ENCODE results near the gene YTHDF2.
"Not testable (repeated sequence)": the region's sequence is repeated elsewhere in the genome, so short reads cannot be mapped to it uniquely, and the experiment has no call there.

YTHDF2 gene

GRCh38 chr1:28761189-28761588, 24.4 kb downstream of the YTHDF2 start:
- no peak for DNase-seq

- DNase-seq: no peak
Measured at GRCh38 chr1:28766532-28767183, 29.9 kb downstream of the YTHDF2 start.

DNA sequence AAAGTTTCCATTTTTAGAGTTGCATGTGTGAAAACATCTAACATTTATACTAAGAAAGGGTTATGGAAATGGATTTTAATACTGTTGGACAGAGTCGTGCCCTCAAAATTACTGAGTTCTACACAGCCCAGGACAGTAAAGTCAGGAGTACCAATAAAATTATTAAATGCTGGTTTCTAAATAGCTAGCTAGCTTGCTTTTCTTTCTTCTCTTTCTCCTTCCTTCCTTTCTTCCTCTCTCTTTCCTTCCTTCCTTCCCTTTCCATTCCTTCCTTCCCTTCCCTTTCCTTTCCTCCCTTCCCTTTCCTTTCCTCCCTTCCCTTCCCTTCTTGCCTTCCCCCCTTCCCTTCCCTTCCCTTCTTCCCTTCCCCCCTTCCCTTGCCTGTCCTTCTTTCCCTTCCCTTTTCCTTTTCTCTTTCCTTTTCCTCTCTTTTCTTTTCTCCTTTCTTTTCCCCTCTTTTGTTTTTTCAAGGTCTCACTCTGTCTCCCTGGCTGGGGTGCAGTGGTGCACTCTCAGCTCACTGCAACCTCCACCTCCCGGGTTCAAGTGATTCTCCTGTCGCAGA, 33.9 kb downstream of the YTHDF2 start:
- DNase-seq: no peak

DNA sequence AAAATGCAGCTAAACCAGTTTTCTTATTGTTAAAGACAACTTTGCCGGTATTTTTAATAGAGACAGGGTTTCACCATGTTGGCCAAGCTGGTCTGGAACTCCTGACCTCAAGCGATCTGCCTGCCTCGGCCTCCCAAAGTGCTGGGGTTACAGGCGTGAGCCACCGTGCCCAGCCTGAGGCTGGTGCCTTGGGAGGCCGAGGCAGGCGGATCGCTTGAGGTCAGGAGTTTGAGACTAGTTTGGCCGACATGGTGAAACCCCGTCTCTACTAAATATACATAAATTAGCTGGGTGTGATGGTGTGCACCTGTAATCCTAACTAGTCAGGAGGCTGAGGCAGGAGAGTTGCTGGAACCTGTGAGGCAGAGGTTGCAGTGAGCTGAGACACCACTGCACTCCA, 35.2 kb downstream of the YTHDF2 start:
- not testable (repeated sequence) for DNase-seq

- no peak for DNase-seq
Measured at GRCh38 chr1:28773105-28773504, 36.4 kb downstream of the YTHDF2 start.

GRCh38 chr1:28775121-28775942, 38.6 kb downstream of the YTHDF2 start:
- DNase-seq: peak; percentile 71

GRCh38 chr1:28776341-28776740, 39.6 kb downstream of the YTHDF2 start:
- DNase-seq: no peak

- no peak for DNase-seq
Measured at GRCh38 chr1:28778021-28778420, 41.3 kb downstream of the YTHDF2 start.

- DNase-seq: no peak
Measured at GRCh38 chr1:28779751-28780408, 43.1 kb downstream of the YTHDF2 start.

- no peak for DNase-seq
Measured at GRCh38 chr1:28781305-28781704, 44.6 kb downstream of the YTHDF2 start.

- DNase-seq: no peak
Measured at GRCh38 chr1:28782011-28782410, 45.3 kb downstream of the YTHDF2 start.

DNA sequence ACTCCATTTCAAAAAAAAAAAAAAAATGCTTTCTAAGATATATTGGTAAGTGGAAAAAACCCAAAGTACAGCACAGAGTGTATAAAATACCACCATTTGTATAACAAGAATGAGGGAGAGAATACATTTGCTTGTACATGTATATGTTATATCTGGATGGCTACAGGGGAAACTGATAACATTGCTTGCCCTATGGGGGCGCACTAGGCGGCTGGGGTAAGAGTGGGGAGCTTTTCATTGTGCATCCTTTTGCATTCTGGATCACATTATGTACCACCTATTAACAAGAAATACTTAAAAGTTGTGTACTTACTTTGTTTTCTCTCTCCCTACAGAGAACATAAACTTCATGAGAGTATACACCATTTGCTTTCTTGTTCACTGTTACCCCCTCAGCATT, 46.6 kb downstream of the YTHDF2 start:
- no peak for DNase-seq

GRCh38 chr1:28789412-28789811, 52.7 kb downstream of the YTHDF2 start:
- DNase-seq: no peak

GRCh38 chr1:28789816-28790215, 53.1 kb downstream of the YTHDF2 start:
- no peak for DNase-seq

- no peak for DNase-seq
Measured at GRCh38 chr1:28790377-28791035, 53.8 kb downstream of the YTHDF2 start.

DNA sequence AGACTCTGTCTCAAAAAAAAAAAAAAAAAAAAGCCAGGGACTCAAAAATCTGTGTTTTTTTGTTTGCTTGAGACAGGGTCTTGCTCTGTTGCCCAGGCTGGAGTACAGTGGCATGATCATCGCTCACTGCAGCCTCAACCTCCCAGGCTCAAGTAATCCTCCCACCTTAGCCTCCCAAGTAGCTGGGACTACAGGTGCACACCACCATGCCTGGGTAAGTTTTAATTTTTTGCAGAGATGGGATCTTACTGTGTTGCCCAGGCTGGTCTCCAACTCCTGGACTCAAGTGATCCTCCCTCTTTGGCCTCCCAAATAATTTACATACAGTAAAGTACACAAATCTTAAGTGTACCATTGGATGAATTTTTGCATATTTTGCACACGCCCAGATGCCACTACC, 55.2 kb downstream of the YTHDF2 start:
- not testable (repeated sequence) for DNase-seq

DNA sequence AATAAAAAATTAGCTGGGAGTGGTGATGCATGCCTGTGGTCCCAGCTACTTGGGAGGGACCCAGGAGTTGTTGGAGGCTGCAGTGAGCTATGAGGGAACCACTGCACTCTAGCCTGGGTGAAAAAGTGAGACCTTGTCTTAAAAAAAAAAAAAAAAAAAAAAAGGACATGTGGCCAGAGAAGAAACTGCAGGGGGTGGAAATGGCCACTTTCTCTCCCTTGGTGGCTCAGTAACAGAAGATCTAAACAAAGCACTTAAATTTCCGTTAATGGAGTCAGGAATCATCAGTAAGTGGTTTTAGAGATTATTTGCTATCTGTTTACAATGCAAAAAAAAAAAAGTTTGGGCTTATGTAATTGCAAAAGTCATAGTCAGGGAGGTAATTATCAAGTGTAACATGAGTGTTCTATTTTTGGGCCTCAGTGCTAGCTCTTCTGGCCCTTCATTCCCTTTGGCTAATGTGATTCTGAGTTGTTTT, 55.9 kb downstream of the YTHDF2 start:
- no peak for DNase-seq

GRCh38 chr1:28794582-28794981, 57.8 kb downstream of the YTHDF2 start:
- DNase-seq: not testable (repeated sequence)

DNA sequence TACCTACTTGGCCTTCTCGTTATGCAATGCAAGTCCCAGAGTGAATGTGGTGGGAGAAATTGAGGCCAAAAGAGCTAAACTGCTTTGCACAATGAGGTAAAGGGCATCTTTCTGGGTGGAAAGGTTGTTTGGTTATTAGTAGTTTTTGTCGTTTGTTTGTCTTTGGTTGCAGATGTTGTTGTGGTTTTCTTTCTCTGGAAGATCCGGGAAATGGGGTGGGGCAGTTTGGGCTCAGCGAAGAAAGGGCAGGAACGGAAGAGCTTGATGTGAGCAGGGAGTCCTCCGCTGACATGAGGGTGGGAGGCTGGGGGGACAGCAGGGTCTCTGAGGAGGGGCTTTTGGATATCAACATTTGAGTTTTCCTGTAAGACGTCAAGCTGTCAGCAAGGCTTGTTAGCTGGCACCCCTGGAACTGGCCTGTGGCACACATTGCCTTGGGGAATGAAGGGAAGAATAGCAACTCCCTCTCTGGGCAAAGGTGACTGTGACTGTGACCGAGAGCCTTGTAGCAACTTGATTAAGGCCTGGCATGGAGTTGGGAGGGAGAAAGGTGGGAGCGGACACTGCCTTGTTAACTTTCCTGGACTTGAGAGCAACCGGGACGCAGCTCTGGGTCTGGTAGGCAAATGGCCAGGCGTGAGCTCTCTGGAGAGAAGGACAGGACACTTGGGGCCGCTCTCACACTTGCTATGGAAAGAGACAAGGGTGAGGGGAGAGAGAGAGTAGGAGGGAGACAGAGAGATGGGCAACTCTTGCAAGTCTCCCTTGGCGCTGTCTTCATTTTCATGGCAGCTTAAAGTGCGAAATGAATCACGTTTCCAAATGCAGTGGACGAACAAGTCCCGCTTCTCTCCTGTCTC, 59.8 kb downstream of the YTHDF2 start:
- no peak for DNase-seq

DNA sequence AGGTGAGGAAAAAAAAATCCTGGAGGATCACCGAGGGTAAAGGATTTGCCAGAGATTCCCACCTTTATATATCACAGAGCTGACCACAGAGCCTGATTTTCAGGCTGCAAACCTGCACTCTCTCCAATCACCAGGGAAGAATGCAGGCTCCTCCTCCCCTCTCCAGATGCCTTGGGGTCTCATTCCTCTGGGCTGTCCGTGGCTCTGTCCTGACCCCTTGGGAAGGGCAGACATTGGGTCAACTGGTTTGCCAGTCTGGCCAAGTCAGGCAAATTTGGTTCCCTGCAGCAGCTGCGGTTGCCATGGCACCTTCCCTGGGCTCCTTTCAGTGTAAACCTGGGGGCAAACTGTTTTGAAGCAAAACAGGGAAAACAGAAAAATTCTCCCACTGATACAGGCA, 63.6 kb downstream of the YTHDF2 start:
- DNase-seq: no peak

DNA sequence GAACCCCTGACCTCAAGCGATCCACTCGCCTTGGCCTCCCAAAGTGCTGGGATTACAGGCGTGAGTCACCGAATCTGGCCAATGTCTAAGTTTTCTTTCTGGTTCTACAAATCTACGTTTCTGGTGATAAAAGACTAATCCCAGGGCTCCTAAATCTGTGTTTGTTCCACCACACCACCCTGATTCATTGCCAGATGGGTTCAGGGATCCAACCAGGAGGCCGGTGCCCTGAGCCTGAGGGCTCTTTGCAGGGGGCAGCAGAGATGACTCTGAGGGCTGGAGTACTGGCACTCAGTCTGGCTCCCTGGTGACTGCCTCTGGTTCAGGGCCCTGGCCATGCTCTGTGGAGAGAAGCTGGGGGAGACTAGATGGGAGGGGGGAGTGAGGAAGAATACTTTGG, 64.7 kb downstream of the YTHDF2 start:
- no peak for DNase-seq

DNA sequence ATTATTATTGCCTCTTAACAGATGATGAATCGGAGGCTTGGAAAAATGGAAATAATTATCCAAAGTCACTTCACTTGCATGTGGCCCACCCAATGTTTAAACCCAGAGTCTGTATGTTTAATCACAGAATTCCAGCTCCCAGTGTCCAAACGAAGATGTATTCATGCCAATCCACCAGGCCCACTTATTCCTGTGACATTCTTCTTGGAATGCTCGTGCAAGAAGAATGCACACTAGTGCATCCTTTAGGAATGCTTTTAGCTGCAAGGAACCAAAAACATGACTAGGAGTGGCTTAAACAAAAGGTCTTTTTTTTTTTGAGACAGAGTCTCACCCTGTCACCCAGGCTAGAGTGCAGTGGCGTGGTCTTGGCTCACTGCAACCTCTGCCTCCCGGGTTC, 66.3 kb downstream of the YTHDF2 start:
- no peak for DNase-seq

All from activated CD4-positive, alpha-beta T cell treated with anti-CD3 and anti-CD28 coated beads for 48 hours (primary cell).